Globus pallidus (tissue), 1 donor: ENCODE data around the gene ICE1.
"Not testable (repeated sequence)": the region's sequence is repeated elsewhere in the genome, so short reads cannot be mapped to it uniquely, and the experiment has no call there.

Source experiments
- DNase-seq: peaks from one replicate; pipeline ENCODE4 v3.0.0-alpha.2; 2015; ENCODE audit warnings: low spot score

The ICE1 gene

DNA sequence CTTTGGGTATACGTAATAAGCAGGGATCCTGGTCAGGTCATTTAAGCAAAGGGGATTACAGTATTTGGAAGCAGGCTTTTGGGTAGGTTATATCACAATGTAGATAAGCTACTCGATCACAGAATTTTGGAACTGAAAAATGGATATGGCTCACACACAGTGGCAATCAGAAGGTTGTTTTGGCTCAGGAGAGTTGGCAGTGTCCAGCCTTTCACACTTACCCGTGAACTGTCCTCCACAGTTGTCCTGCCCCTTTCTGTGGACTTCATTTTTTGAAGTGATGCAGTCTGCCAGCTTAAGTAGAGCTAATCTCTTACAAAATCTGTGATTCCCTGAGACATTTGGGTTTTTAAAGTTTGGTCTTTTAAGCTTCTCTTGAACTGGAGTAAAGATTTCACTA is 30.7 kb downstream of the ICE1 start:
- DNase-seq = no peak

DNA sequence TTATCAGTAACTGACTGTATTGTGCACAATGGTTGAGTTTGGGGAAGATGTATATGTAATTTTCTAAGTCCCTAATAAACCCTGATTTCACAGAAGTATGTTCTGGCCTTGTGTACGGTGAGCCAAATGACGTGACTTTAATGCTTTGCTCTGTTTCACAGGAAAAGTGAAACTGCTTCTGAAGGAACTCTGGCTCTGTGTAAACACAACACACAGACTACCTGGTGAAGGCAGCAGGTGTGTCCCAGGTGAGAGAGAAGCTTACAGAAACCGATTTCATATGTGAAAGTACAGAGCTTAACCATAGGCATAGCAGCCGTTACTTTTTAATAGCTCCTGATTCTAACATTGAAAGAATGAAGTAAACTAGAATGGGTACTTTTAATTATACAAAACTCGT is 31.9 kb downstream of the ICE1 start:
- no peak for DNase-seq

DNA sequence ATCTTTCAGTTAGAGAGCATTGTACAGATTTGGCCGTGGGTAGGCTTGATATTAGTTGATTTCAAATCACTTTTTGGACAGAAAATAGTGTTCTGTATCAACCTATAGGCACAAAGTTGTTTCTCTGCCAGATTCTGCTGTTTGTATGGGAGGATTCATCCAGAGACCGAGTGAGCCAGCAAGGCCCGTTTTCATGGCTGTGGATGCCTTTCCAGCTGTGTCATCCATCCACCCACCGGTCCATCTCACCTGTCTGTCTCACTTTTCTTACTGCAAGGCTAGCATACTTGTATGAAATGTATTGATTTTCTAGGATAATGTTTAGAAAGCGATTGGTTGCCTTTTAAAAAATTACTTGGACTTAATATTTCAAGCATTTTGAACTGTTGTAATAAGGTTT is 34.4 kb downstream of the ICE1 start:
- no peak for DNase-seq

DNA sequence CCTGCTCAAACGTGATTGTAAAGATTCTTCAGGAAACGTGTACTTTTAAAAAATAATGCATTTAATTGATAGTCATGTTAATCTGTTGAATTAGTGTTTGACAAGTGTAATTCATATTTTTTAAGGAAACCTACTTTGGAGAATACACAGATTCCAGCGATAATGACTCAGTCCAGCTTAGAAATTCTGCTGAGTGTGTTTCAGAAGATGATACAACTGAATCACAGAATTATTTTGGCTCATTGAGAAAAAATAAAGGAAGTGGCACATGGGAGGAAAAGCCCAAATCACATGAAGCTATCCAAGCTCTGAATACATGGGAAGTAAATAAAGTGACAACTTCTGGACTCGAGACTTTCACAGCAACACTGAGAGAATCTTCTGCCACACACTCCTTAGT is 37.8 kb downstream of the ICE1 start:
- DNase-seq = no peak

DNA sequence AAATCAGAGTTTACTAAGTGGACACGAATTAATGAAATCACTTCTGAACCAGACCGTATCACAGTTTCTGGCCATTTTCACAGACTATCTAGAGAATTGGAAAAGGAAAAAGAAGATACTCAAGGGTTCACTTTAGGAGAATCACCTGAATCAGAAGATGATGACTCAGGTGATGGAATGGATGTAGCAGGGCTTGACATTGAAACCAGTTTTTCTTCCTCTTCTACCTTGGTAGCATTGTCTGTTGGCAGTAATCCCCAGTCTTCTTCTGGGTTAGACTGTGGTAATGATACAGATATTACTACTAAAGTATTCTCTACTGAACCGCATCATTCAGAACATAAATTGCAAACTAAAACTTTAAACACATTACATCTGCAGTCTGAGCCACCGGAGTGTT is 38.5 kb downstream of the ICE1 start:
- no peak for DNase-seq

DNA sequence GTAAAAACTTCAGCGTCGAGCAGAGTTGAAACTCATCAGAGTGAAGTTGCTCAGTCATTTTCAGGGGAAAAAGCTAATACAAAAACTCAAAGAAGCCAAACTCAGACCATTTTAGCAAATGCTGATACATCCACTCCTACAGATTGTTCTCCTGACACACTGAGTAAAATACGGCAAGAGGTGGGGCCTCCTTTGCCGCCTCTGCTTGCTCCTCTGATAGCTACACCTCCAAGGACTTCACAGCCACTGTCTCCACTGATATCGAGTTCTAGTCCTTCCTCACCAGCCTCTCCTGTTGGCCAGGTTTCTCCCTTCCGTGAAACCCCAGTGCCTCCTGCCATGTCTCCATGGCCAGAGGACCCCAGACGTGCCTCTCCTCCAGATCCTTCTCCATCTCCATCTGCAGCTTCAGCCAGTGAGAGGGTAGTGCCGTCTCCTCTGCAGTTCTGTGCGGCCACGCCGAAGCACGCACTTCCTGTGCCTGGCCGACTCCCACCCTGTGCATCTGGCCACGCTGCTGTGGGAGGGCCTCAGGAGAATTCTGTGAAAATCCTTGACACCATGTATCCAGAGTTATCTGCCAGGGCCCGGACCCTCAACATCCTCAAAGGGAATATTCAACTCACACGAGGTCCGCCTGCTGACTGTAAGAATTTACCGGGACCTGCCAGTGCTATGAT is 41.7 kb downstream of the ICE1 start:
- DNase-seq = no peak

DNA sequence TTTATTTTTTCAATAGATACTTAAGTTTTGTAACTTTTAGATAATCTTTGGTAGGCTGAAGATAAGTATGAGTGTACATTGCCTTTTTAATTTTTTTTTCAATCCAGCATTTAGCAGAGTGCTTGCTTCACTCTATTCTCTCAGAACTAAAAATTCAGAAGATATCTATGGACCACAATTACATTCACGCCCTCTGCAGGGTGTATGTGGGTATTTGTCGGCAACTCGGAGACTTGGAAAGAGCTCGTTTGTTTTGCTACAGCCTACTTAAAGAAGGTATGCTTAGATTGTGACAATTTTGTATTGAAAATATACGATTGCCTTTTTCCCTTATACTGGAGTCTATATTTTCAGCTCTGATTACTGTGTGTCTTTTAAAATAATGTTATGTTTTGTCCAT is 43.8 kb downstream of the ICE1 start:
- no peak for DNase-seq

DNA sequence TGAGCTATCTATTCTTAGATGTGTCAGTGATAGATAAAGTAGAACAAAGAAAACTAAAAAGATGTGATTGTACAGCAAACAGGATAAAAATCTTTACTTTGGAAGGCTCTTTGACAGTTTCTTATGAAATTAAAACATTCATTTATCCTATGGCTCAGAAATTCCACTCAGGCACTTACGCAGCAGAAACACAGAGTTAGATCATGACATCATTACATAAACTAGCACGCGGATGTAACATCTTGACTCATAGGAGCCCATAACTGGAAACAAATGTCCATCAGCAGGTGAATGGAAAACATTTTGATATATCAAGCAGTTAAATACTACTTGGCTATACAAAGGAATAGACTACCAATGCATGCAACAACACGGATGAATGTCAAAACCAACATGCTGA is 45.3 kb downstream of the ICE1 start:
- DNase-seq = no peak

DNA sequence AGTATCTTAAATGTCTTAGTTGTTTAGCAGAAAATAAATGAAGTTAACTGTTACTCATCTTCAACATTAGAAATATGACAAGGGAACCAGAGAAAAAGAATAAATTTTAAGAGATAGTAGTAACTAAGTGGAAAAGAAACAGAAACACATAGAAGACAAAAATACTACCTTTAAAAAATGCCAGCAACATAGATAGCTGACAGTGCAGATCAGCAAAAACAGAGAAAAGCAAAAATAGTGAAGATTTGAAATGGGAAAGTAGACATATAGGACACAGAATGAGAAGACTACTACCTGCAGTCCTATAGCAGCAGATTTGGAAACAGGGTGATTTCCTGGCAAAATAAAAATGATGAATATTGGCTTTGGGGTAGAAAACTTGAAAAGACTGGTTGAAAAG is 48.5 kb downstream of the ICE1 start:
- no peak for DNase-seq

DNA sequence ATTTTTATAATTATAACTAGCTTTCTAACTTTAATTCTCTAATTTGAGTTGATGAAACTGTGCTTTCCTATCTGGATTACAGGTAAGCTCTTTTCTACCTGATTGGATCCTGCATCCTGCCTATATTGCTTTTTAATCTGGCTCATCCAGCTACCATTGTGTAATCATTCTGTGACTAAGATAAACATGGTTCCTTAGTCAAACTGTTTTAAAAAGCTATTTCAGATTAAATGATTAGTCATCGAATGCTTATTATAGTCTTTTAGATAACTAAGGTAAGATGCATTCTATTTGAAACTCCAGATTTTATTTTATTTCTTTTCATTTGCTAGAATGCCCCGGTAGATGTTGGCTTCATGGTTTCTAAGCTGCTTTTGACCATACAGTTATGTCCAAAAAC is 50.7 kb downstream of the ICE1 start:
- DNase-seq = no peak

DNA sequence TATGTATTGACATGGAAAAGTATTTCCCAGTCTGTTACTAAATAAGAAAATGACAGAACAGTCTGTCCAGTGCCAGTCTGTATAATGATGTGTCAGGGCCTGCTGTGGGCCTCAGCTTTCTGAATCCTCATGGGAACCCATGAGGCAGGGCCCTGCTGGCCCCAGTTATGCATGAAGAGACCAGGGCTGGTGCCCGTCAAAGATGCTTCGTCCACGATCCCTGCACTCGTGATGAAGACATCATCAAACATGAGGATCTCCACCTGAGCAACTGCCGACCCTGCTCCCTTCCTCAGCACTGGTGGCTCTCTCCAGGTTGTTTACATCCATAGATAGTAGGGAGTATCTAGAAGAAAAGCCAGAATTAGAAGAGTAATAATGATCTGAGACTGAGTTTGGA is 52.5 kb downstream of the ICE1 start:
- no peak for DNase-seq

DNA sequence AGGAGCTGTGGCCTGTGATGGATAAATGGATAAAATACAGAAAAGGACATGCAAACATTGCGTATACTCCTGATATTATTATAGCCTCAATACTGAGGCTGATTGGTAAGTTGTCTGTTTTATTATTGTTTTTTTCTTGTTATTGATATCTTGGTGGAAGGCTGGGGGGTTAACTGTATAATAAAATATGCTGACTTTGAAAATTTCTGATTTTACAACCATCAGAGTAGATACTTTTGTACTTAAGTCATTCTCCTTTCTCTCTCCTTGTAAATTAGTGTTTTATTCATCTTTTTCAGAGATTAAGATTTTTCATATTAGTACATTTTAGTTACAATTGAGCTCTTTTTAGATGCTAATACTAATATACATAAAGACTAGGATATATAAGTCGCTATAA is 53.5 kb downstream of the ICE1 start:
- no peak for DNase-seq

DNA sequence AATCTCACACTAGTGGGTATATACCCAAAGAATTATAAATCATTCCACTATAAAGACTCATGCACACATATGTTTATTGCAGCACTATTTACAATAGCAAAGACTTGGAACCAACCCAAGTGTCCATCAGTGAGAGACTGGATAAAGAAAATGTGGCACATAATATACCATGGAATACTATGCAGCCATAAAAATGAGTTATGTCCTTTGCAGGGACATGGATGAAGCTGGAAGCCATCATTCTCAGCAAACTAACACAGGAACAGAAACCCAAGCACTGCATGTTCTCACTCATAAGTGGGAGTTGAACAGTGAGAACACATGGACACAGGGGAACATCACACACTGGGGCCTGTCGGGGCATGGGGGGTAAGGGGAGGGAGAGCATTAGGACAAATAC is 57.1 kb downstream of the ICE1 start:
- DNase-seq = not testable (repeated sequence)

DNA sequence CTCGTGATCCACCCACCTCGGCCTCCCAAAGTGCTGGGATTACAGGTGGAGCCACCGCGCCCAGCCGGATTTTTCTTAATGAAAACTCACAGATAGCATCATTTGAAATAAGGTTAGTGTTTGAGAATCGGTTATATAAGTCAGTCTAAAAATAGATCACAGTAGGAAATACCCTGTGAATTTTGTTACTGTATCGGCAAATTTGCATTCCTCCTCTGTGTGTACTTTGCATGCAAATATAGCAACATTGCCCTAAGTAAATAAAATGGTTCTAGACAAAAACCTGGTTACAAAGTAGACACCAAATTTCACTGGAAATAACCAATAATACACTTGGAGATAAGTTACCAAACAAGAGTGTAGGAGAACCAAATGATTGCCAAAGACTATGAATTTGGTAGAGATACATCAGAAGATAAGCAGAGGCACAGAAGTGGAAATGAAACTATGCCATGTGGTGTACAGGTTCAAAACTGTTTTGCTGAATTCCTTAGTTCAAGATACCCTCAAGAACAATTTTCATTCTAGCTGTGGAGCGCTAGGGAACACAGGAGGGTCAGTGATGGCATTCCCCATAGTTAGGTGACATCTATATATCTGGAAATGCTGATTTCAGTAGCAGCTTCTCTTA is 58.1 kb downstream of the ICE1 start:
- no peak for DNase-seq

DNA sequence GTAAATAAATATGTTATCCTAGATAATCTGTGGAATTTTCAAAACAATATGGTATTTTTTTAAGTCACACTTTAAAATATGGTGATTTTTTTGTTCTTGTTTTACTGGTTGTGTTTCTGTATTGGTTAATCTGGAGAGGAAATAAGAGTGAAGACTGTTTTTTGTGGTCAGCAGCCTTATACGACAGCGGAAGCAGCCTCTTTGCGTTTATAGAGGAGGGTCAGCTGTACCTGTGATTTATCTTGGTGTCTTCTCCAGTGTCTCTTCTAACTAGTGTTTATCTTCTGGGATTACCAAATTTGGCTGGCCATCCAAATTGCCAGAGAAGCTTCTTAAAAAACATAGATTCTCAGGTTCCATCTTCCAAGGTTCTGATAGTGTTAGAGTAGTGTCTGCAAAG is 58.7 kb downstream of the ICE1 start:
- no peak for DNase-seq

DNA sequence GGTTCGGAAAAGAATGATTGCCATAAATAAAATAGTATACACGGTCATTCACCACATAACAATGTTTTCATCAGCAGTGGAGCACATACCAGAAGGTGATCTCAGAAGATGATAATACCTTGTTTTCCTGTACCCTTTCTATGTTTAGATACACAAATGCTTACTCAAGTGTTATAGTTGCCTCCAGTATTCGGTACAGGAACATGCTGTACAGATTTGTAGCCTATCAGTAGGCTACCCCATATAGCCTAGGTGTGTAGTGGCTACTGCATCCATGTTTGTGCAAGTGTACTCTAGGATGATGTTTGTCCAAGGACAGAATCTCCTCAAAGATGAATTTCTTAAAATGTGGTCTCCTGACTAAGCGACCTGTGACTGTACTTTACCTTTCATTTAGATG is 59.2 kb downstream of the ICE1 start:
- no peak for DNase-seq

DNA sequence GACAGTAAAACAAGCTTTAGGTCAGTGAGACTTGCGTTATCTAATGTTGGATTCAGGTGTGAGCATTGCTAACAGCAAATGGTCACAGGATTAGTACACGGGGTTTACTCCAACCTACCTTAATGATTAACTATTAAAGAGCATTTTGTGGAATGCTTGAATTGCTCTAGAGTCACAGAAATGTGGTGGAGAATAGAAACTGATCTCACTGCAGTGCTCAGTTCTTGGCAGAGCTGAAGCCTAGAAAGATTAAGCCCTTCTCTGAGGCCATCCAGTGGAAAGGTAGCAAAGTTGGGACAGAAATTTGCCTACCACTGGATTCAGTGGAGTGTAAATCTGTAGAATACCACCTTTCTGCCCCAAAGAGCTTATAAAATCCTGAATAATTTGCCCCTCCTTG is 60.9 kb downstream of the ICE1 start:
- no peak for DNase-seq

DNA sequence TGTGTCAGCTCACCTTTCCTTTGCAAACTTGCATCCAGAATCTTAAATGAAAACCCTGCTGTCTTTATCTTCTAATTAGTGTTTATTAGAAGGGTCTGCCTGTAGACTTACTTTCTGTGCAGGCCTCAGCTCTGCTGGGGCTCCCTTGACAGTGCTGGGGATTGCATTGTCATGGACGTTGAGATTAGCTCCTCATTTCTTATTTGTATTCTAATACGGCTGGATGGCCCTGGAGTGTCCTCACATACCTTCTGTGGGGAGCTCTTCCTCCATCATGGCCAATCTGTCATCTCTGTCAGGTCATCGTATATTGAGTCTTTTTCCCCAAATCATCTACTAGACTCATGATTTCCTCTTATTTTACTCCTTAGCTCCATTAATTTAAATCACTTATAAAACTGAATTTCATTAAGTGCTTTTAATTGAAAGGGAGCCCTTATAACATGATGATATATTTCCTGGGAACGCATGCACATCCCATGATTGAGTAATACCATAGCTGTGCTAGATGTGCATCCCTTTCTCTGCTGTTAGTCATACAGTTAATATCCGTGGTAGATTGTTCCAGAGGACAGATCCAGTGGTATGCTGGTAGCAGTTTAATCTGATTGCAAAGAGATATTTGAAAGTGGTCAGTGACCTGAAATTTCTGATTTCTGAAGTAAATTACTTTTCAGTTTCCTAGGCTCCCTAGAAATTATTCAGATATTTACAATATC is 61.6 kb downstream of the ICE1 start:
- no peak for DNase-seq

DNA sequence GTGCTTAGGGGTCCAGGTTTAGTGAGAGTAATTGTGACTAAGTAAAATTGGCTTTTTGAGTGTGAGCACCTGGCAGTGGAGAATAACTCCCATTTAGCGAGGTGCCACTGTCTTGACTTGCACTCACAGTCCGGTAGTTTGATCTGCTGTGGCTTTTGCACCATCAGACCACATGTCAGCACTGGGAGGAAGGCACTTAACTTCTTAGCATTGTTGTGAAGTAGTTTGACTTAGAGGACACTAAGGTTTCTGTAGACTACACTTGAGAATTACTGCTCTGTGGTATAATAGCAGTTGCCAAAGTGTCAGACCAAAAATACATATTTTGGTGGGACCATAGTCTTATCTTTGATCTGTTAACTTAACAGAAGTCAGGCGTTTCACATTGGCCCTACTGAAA is 63.6 kb downstream of the ICE1 start:
- DNase-seq = no peak

DNA sequence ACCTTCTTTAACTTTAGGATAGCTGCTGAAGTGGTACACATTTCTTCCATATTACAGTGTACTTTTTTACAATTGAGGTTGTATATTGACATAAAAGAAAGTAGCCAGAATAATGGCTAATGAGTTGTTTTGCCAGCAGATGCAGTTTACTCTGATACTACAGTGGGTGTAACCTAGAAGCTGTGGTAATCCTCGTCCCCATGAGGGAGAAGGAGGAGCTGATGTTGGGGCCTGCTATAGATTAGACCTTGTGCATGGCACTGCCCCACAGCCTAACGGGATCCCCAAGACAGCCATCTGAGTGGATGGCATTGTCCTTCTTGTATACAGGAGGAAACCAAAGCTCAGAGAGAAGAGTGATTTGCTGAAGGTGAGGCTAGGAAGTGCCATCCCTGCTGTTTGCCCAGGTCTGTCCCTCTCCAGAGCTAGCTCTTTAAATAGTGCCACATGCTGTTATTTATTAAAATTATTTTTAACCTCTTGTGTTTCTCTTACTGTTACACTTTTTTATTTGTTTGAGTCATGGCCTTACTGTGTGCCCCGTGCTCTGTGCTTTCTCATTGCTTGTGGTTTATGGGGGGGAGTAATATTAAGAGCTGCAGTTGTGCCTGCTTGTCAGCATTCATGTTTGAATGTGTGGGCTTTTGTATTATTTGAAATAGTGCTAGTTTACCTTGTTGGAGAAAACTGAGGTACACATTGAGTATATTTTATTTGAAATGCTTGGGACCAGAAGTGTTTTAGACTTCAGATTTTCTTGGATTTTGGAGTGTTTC is 65.3 kb downstream of the ICE1 start:
- DNase-seq = no peak

DNA sequence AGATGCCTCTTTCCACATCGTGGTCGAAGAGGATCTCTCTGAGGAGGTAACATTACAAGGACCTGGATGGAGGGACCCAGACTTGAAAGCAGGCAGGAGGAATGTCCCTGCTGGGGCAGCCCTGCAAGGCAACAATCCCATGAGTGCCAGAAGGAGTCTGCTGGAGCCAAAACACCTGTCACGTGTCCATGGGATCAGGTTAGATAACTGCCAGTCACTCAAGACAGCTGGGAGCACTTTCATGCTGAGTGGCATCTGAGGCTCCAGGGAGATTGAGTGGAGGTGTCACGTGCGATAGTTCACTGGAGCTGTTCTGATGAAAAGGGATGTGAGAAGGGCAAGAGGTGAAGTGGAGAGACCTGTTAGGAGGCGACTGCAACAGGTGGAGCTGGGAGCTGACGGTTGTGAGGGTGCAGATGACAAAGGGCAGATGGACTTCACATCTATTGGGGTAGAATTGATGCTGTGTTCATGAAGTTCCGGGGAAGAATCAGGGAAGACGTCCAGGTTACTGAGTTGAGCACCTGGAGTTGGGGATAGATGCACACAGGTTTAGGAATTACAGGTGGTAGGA is 68.4 kb downstream of the ICE1 start:
- no peak for DNase-seq
